ENCODE data around the gene KCNQ1.

Gene KCNQ1

DNA sequence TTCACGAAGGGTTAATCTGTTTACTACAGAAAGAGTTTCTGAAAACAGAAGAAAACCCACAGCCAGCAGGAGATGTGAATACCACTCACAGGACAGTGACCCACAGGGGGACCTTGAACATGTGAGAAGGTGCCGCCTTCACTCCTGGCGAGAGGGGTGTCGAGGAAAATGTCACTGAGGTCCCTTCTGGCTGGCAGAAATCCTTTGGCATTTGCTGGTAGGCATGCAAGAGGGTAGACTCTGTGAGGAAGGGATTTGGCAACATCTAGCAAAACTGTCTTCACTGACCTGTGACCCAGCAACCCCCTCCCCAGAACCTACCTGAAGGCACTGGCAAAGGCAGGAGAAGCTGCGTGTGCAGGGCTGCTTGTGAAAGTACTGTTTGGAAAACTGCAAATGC lies 8.6 kb downstream of the KCNQ1 start:
- H3K4me3 ChIP-seq (ENCODE audit: low read length), result no peak overlapping the region
- no peak for DNase-seq (ENCODE audit: low read depth)

GRCh38 chr11:2458321-2458720 lies 13.5 kb downstream of the KCNQ1 start:
- H3K4me3 ChIP-seq (ENCODE audit: low read length), result no peak overlapping the region
- DNase-seq (ENCODE audit: low read depth), result no peak

More for the DNA sequence above, 8.6 kb downstream of the KCNQ1 start:
- TF ChIP-seq, protein P1, sequence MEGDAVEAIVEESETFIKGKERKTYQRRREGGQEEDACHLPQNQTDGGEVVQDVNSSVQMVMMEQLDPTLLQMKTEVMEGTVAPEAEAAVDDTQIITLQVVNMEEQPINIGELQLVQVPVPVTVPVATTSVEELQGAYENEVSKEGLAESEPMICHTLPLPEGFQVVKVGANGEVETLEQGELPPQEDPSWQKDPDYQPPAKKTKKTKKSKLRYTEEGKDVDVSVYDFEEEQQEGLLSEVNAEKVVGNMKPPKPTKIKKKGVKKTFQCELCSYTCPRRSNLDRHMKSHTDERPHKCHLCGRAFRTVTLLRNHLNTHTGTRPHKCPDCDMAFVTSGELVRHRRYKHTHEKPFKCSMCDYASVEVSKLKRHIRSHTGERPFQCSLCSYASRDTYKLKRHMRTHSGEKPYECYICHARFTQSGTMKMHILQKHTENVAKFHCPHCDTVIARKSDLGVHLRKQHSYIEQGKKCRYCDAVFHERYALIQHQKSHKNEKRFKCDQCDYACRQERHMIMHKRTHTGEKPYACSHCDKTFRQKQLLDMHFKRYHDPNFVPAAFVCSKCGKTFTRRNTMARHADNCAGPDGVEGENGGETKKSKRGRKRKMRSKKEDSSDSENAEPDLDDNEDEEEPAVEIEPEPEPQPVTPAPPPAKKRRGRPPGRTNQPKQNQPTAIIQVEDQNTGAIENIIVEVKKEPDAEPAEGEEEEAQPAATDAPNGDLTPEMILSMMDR (IDR thresholded peaks at IDR 0.05; ENCODE audit: insufficient read depth, low read depth, low read length, missing control alignments), result no peak

GRCh38 chr11:2459016-2459725 lies 14.4 kb downstream of the KCNQ1 start:
- TF ChIP-seq, protein P1 (IDR thresholded peaks at IDR 0.05; ENCODE audit: insufficient read depth, low read depth, low read length, missing control alignments), result no peak
- no peak overlapping the region for H3K4me3 ChIP-seq (ENCODE audit: low read length)
- DNase-seq (ENCODE audit: low read depth), result no peak

More at GRCh38 chr11:2458321-2458720, 13.5 kb downstream of the KCNQ1 start:
- TF ChIP-seq, protein P1 (IDR thresholded peaks at IDR 0.05; ENCODE audit: insufficient read depth, low read depth, low read length, missing control alignments), result no peak

- no peak for DNase-seq (ENCODE audit: low read depth)
- H3K4me3 ChIP-seq (ENCODE audit: low read length), result no peak overlapping the region
- TF ChIP-seq, protein P1 (IDR thresholded peaks at IDR 0.05; ENCODE audit: insufficient read depth, low read depth, low read length, missing control alignments), result no peak
Measured at GRCh38 chr11:2459796-2460531, 15.2 kb downstream of the KCNQ1 start.

DNA sequence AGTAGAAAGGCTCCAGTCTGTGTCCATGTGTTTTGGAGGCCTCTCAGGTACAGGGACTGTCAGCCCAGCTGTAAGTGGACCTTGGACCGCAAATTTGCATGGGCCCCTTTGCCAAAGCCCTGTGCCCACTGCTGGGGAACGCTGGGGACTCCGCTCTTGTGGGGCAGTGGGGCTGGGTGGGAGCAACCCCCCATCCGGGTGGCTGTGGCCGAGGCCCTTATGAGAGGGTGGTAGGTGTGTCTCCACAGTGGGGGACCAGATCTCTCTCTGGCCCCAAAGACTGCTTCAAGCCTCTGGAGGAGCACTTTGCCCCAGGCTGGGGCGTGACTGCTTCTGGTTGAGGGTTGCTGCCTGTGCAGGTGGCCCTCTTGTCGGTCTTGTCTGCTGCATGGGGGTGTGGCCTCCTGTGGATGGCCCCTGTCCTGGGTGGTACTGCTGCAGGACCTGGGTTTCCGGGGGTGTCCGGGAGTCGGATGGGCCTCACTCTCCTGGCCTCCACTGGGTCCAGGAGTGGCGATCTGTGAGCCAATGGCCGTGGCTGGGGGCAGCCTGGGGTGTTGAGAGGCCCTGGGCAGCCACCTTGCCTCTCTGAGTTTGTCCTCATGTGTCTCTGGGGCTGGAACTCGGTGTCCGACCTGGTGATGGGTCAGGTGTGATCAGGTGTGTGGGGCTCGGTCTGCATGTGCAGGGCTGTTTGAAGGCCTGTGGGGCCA lies 15.9 kb downstream of the KCNQ1 start:
- TF ChIP-seq, protein P1 (IDR thresholded peaks at IDR 0.05; ENCODE audit: insufficient read depth, low read depth, low read length, missing control alignments), result no peak
- DNase-seq (ENCODE audit: low read depth), result no peak

DNA sequence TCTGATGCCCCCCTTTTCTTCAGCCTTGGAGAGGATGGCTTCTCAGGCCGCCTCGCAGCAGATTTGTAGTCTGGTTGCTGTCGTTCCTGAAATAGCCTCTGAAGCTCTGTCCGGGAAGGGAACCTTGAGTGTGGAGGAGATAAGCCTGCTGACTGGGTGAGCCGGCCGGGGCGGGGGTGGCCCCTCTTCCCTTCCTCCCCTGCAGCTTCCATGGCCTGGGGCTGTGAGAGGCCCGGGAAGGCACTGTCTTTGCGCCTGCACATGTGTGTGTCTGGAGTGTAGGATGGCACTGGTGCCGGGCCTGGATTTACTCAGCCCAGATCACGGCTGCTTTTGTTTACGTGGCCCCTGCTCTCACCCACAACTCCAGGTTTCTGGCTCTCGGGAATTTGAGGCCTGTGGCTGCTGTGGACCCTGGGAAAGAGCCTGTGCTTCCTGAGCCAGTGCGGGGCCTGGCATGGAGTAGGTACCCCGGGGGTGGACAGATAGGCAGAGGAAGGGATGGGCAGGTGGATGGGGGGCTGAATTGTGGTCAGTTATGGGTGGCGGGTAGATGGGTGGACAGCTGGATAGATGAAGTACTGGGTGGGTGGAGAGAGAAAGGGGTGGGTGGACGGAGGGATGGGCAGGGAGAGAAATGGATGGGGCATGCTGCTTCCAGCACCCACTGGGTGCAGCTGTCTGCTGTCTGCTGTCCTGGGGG lies 16.6 kb downstream of the KCNQ1 start:
- TF ChIP-seq, protein P1 (IDR thresholded peaks at IDR 0.05; ENCODE audit: insufficient read depth, low read depth, low read length, missing control alignments), result no peak
- DNase-seq (ENCODE audit: low read depth), result no peak
- H3K4me3 ChIP-seq (ENCODE audit: low read length), result no peak overlapping the region

More for the DNA sequence above, 15.9 kb downstream of the KCNQ1 start:
- no peak overlapping the region for H3K4me3 ChIP-seq (ENCODE audit: low read length)

Measured in epithelial cell of esophagus (primary cell).